H1 (cell line): ENCODE measurements around the gene PALD1. TPM values are rescaled to one million over a fixed set of nuclear protein-coding genes. Genes with fewer than 3 reads are reported as not detected.

Experiments used
- CTBP2 ChIP-seq: IDR thresholded peaks from 2 replicates; pipeline ENCODE4 v1.7.0; 2011; ENCODE audit warnings: borderline replicate concordance, mild to moderate bottlenecking, moderate library complexity, mixed read lengths, low read length; ENCODE audit not compliant: insufficient read depth, insufficient read length
- SIX5 ChIP-seq: IDR thresholded peaks from 2 replicates; pipeline ENCODE4 v1.6.1; 2011; ENCODE audit warnings: mild to moderate bottlenecking, low read depth, low read length
- polyA plus RNA-seq, 7 experiments: library from polyadenylated mRNA; depleted of rRNA in 3 of 7; stranded (reverse) in 5 of 7; unstranded in 2 of 7; fragments of >200 nt in 5 of 7; fragments of 200-250 nt in 2 of 7; gene quantifications; 1 replicate in 5 of 7; 2 replicates in 1 of 7; 4 replicates in 1 of 7; pipeline versions ENCODE4 v1.2.1 to v1.2.3, GENCODE V29; 2011 to 2013; ENCODE audit warnings: missing spikeins in 2 of 7, mixed read lengths in 2 of 7
- total RNA-seq: library from RNA; stranded (reverse); fragmentation: NEBNext Ultra II Directional; extraction: Animal tissue kit (Norgen Biotek cat#: 25700); gene quantifications from 2 replicates; pipeline ENCODE4 v1.2.1, GENCODE V29; 2021

The PALD1 gene
- total and polyA plus RNA-seq, 2 of the 8 experiments (the other 6 are each of a cell fraction or from before 2014, with no cell fraction given): 13.3 to 32.8 TPM

DNA sequence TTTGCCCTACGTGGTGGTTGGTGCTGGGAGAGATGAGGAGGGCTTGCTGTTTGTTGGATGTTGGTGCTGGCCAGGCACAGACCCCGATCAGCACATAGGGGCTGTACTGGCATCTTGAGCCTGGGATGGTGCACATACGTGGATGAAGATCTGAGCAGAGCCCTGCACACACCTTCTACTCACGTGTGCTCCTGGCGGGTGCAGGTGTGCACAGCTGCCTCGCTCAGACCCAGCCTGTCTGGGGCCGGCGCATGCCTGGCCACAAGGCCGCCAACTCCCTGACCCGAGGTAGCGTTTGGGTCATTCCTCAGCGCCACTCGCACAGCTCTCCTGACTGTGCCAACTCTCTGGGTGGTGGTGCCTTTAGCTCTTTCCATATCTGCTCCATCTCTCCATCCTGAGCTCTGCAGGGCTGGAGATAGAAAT lies 18.6 kb downstream of the PALD1 start (continued):
- TF ChIP-seq SIX5 (no peak), CTBP2 (no peak)
